Loucy (cell line): ENCODE measurements around the gene MICALL1.

ENCODE experiments used
- H2AFZ ChIP-seq: fragments of 200-600 bp; sonication (generic); 2 replicates; pipeline ENCODE4 v1.6.0; 2016; ENCODE audit warnings: antibody characterized with exemption, mild to moderate bottlenecking, low read length, moderate library complexity
- H3F3A ChIP-seq: fragments of 200-600 bp; 2 replicates; pipeline ENCODE4 v1.6.0; 2016; ENCODE audit warnings: antibody characterized with exemption, low read depth, mild to moderate bottlenecking
- H3K27me3 ChIP-seq: fragments of 200-600 bp; sonication (generic); 2 replicates; pipeline ENCODE4 v1.6.1; 2014; ENCODE audit warnings: low read length, mild to moderate bottlenecking; ENCODE audit not compliant: insufficient read depth, poor library complexity, severe bottlenecking
- H3K36me3 ChIP-seq: fragments of 200-600 bp; sonication (generic); 2 replicates; pipeline ENCODE4 v1.6.1; 2016; ENCODE audit warnings: low read length; ENCODE audit not compliant: insufficient read depth
- H3K4me1 ChIP-seq: fragments of 200-600 bp; sonication (generic); 2 replicates; pipeline ENCODE4 v1.5.1; 2014; ENCODE audit warnings: low read length, mild to moderate bottlenecking; ENCODE audit not compliant: insufficient read depth, poor library complexity, severe bottlenecking
- H3K4me2 ChIP-seq: fragments of 200-600 bp; sonication (generic); 2 replicates; pipeline ENCODE4 v1.6.0; 2014; ENCODE audit warnings: antibody characterized with exemption, low read length, low read depth, mild to moderate bottlenecking; ENCODE audit not compliant: poor library complexity, severe bottlenecking
- H3K4me3 ChIP-seq: fragments of 200-600 bp; sonication (generic); 2 replicates; pipeline ENCODE4 v1.5.1; 2014; ENCODE audit warnings: low read length, mild to moderate bottlenecking, mixed read lengths; ENCODE audit not compliant: poor library complexity, severe bottlenecking
- H3K79me2 ChIP-seq: fragments of 200-600 bp; sonication (generic); 2 replicates; pipeline ENCODE4 v1.6.1; 2014; ENCODE audit warnings: low read length; ENCODE audit not compliant: insufficient read depth
- H3K9ac ChIP-seq: fragments of 200-600 bp; sonication (generic); 2 replicates; pipeline ENCODE4 v1.6.0; 2014; ENCODE audit warnings: mild to moderate bottlenecking, low read depth, low read length, moderate library complexity; ENCODE audit not compliant: poor library complexity, severe bottlenecking
- H3K9me2 ChIP-seq: fragments of 200-600 bp; sonication (generic); replicated peaks from 2 replicates; pipeline ENCODE4 v1.6.1; 2016; ENCODE audit warnings: low read depth, low read length, mixed read lengths
- H3K9me3 ChIP-seq: fragments of 200-600 bp; sonication (generic); 2 replicates; pipeline ENCODE4 v1.6.1; 2014; ENCODE audit warnings: mild to moderate bottlenecking, antibody characterized with exemption, low read length, low read depth; ENCODE audit not compliant: insufficient read depth
- H4K20me1 ChIP-seq: fragments of 200-600 bp; sonication (generic); 2 replicates; pipeline ENCODE4 v1.6.0; 2014; ENCODE audit warnings: antibody characterized with exemption, low read length, mild to moderate bottlenecking; ENCODE audit not compliant: insufficient read depth, poor library complexity, severe bottlenecking
- CTCF ChIP-seq: fragments of 200-600 bp; sonication (generic); conservative IDR thresholded peaks from 2 replicates; pipeline ENCODE4 v1.5.1; 2014; ENCODE audit warnings: mild to moderate bottlenecking, antibody characterized with exemption, low read length
- EZH2phosphoT487 ChIP-seq: fragments of 200-600 bp; IDR thresholded peaks from 2 replicates; pipeline ENCODE4 v1.6.1; 2018; ENCODE audit warnings: antibody characterized with exemption, mild to moderate bottlenecking, moderate library complexity, borderline replicate concordance

MICALL1 gene

GRCh38 chr22:37968452-37969251 lies 62.6 kb downstream of the MICALL1 start:
- H3K9me3 ChIP-seq, result no peaks in the 10 kb centered on the region
- H3K9ac ChIP-seq, result no peak overlapping the region
- TF ChIP-seq EZH2phosphoT487, result no peak
- H3K4me1 ChIP-seq, result no peaks in the 10 kb centered on the region
- H2AFZ ChIP-seq, result no peak overlapping the region
- H3K27me3 ChIP-seq, result no peaks in the 10 kb centered on the region
- no peak overlapping the region for H3K4me2 ChIP-seq
- H3K36me3 ChIP-seq, result peaks cover 25% of the 10 kb centered on the region; the same call in 1 of the 2 replicates
- H3K9me2 ChIP-seq, result no peaks in the 10 kb centered on the region
- H4K20me1 ChIP-seq, result no peaks in the 10 kb centered on the region
- no peak overlapping the region for H3K4me3 ChIP-seq
- H3F3A ChIP-seq, result no peaks in the 10 kb centered on the region
- no peaks in the 10 kb centered on the region for H3K79me2 ChIP-seq

- H2AFZ ChIP-seq, result no peak overlapping the region
- TF ChIP-seq CTCF (no peak), EZH2phosphoT487 (no peak)
- no peak overlapping the region for H3K4me2 ChIP-seq
- H3F3A ChIP-seq, result no peaks in the 10 kb centered on the region
- no peaks in the 10 kb centered on the region for H3K4me1 ChIP-seq
- H4K20me1 ChIP-seq, result no peaks in the 10 kb centered on the region
- H3K9me2 ChIP-seq, result no peaks in the 10 kb centered on the region
- no peaks in the 10 kb centered on the region for H3K79me2 ChIP-seq
- H3K4me3 ChIP-seq, result no peak overlapping the region
- no peaks in the 10 kb centered on the region for H3K27me3 ChIP-seq
- H3K9me3 ChIP-seq, result no peaks in the 10 kb centered on the region
- no peak overlapping the region for H3K9ac ChIP-seq
- peaks cover 24% of the 10 kb centered on the region; the same call in 1 of the 2 replicates for H3K36me3 ChIP-seq
Measured at GRCh38 chr22:37970864-37971263, 64.8 kb downstream of the MICALL1 start.

- no peaks in the 10 kb centered on the region for H3K4me1 ChIP-seq
- no peak for TF ChIP-seq CTCF
- no peak for TF ChIP-seq EZH2phosphoT487
- H3F3A ChIP-seq, result no peaks in the 10 kb centered on the region
- H4K20me1 ChIP-seq, result no peaks in the 10 kb centered on the region
- no peaks in the 10 kb centered on the region for H3K9me2 ChIP-seq
- H3K9ac ChIP-seq, result no peak overlapping the region
- H3K79me2 ChIP-seq, result no peaks in the 10 kb centered on the region
- H3K9me3 ChIP-seq, result no peaks in the 10 kb centered on the region
- H3K4me3 ChIP-seq, result no peak overlapping the region
- no peak overlapping the region for H3K4me2 ChIP-seq
- no peaks in the 10 kb centered on the region for H3K27me3 ChIP-seq
- peaks cover 17% of the 10 kb centered on the region; the same call in 1 of the 2 replicates for H3K36me3 ChIP-seq
- no peak overlapping the region for H2AFZ ChIP-seq
Measured at GRCh38 chr22:37971475-37972434, 65.7 kb downstream of the MICALL1 start.
